Measurements from ENCODE around the gene MTRF1.
A peak's percentile ranks its signal among the peaks of the same experiment; 100 is the strongest.

Gene MTRF1
- total RNA-seq = 3.8 to 20.3 (median 12.4) reads per million in 17 experiments

GRCh38 chr13:41263261-41263971, at the start of gene MTRF1:
Gene MTRF1, minus strand, starts transcription at chr13:41263576. Its CDS starts 2,669 bp downstream, at chr13:41260907.
- DNase-seq = peak; percentile 75 to 88 (median 84)

GRCh38 chr13:41313117-41313516, 49.7 kb upstream of the MTRF1 start:
- DNase-seq = no peak

- DNase-seq = peak; percentile 19 to 57 (median 40)
Observed at GRCh38 chr13:41312176-41312500, 48.8 kb upstream of the MTRF1 start.

GRCh38 chr13:41311406-41312175, 48.2 kb upstream of the MTRF1 start:
- DNase-seq = peak; percentile 58 to 78 (median 62)

GRCh38 chr13:41310963-41311405, 47.6 kb upstream of the MTRF1 start, which contains the start of gene NAA16:
Gene NAA16, plus strand, starts transcription at chr13:41311267. Its CDS starts 262 bp downstream, at chr13:41311529.
- DNase-seq = peak; percentile 97 to 98 (median 98)

GRCh38 chr13:41307884-41308640, 44.7 kb upstream of the MTRF1 start:
- DNase-seq = no peak

GRCh38 chr13:41306271-41307145, 43.1 kb upstream of the MTRF1 start:
- no peak for DNase-seq

GRCh38 chr13:41304551-41304950, 41.2 kb upstream of the MTRF1 start:
- no peak for DNase-seq

- DNase-seq = no peak
Observed at GRCh38 chr13:41302743-41303142, 39.4 kb upstream of the MTRF1 start.

GRCh38 chr13:41299316-41300094, 36.1 kb upstream of the MTRF1 start:
- no peak for DNase-seq

GRCh38 chr13:41296879-41297646, 33.7 kb upstream of the MTRF1 start:
- DNase-seq = no peak

- DNase-seq = no peak
Observed at GRCh38 chr13:41295973-41296372, 32.6 kb upstream of the MTRF1 start.

- DNase-seq = no peak
Observed at GRCh38 chr13:41294914-41295313, 31.5 kb upstream of the MTRF1 start.

- DNase-seq = no peak
Observed at GRCh38 chr13:41293272-41293671, 29.9 kb upstream of the MTRF1 start.

- DNase-seq = no peak
Observed at GRCh38 chr13:41291246-41291645, 27.9 kb upstream of the MTRF1 start.

GRCh38 chr13:41289463-41289881, 26.1 kb upstream of the MTRF1 start:
- DNase-seq = peak in 3 of 4 experiments; percentile 13 to 26 (median 17)

- DNase-seq = no peak
Observed at GRCh38 chr13:41286370-41286769, 23.0 kb upstream of the MTRF1 start.

- DNase-seq = no peak
Observed at GRCh38 chr13:41284512-41285288, 21.3 kb upstream of the MTRF1 start.

- peak; percentile 35 to 72 (median 58) for DNase-seq
Observed at GRCh38 chr13:41282129-41282571, 18.8 kb upstream of the MTRF1 start.
